Measurements from ENCODE around the gene HOXB7. TPM values are rescaled to one million over a fixed set of nuclear protein-coding genes. Genes with fewer than 3 reads are reported as not detected.
A peak's percentile ranks its signal among the peaks of the same experiment; 100 is the strongest.

Gene HOXB7
- polyA plus RNA-seq, 3 donors: not detected

DNA sequence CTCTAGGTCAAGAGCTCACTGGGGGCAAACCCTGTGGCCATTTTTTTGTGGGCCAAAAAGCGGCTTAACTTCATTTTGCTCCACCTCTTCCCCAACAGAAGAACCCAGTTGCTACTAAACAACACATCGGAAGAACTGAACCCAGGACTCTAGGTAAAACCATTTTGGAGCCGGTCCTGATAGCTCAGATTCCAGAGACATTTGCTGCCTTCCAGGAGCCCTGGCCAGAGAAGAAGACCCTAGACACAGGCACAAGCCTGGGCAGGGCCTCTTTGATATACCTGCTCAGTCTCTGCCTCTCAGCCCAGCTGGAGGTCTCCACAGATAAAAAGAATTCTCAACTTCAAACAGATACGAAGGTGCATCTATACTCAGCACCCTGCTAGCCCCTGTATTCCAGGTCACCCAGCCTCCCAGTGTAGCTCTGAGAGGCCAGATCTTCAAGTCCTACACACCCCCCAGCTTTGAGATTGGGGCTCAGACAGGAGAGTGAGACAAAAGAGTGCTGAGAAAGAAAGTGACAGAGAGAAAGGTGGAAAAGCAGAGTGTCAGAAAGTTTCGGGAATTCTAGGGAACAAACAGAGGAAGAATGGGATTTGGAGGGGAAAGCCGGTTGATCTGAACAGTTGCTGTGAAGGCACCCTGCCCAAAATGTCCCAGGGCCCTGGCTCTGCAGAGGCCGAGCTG is 21.9 kb upstream of the HOXB7 start:
- H4K20me1 ChIP-seq (ENCODE audit: insufficient read depth, low read length): no peaks in the 10 kb centered on the region
- peaks cover 0 to 13% of the 10 kb centered on the region in 2 donors for H3K9me3 ChIP-seq (replicated peaks in 1 of 2; ENCODE audit: control insufficient read depth in 1 of 2, insufficient read depth in 1 of 2, low read length in 2 of 2)
- intact Hi-C loops (cut with micrococcal nuclease): no loop called here
- H3K9me3 Mint-ChIP-seq: peaks cover 0 to 20% (median 11%) of the 10 kb centered on the region in 7 donors
- peak overlapping the region in 1 of 2 donors; percentile 76 for H3K4me3 Mint-ChIP-seq
- no peak for DNase-seq
- H3K79me2 ChIP-seq (ENCODE audit: insufficient read depth, low read length): no peaks in the 10 kb centered on the region
- TF ChIP-seq, protein P1, sequence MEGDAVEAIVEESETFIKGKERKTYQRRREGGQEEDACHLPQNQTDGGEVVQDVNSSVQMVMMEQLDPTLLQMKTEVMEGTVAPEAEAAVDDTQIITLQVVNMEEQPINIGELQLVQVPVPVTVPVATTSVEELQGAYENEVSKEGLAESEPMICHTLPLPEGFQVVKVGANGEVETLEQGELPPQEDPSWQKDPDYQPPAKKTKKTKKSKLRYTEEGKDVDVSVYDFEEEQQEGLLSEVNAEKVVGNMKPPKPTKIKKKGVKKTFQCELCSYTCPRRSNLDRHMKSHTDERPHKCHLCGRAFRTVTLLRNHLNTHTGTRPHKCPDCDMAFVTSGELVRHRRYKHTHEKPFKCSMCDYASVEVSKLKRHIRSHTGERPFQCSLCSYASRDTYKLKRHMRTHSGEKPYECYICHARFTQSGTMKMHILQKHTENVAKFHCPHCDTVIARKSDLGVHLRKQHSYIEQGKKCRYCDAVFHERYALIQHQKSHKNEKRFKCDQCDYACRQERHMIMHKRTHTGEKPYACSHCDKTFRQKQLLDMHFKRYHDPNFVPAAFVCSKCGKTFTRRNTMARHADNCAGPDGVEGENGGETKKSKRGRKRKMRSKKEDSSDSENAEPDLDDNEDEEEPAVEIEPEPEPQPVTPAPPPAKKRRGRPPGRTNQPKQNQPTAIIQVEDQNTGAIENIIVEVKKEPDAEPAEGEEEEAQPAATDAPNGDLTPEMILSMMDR (IDR thresholded peaks at IDR 0.05): no peak
- H3K36me3 ChIP-seq (replicated peaks in 1 of 2; ENCODE audit: control insufficient read depth in 1 of 2, insufficient read depth in 2 of 2, low read length in 2 of 2): no peaks in the 10 kb centered on the region
- peaks cover 92 to 99% (median 99%) of the 10 kb centered on the region in 3 donors for H3K27me3 Mint-ChIP-seq (ENCODE audit: low read depth in 3 of 3)
- no peak overlapping the region for H3K4me2 ChIP-seq (replicated peaks; ENCODE audit: extremely low read depth, low read length, poor library complexity, severe bottlenecking)
- no peak overlapping the region for H2AFZ ChIP-seq (ENCODE audit: insufficient read depth, low read depth, low read length, poor library complexity, severe bottlenecking)
- peaks cover 68 to 100% of the 10 kb centered on the region in 2 donors for H3K27me3 ChIP-seq (ENCODE audit: control insufficient read depth in 2 of 2, insufficient read depth in 2 of 2, low read length in 2 of 2)
- peaks cover 0 to 4% of the 10 kb centered on the region in 2 donors for H3K36me3 Mint-ChIP-seq
- H3K27ac ChIP-seq (ENCODE audit: low read depth in 1 of 2, low read length in 2 of 2): no peak overlapping the region
- no peaks in the 10 kb centered on the region for H3K4me1 ChIP-seq (ENCODE audit: control insufficient read depth in 1 of 2, insufficient read depth in 2 of 2, low read length in 2 of 2)
- no peak overlapping the region for H3K4me3 ChIP-seq (replicated peaks in 1 of 3; ENCODE audit: low read depth in 2 of 3, low read length in 3 of 3)
- H3K4me1 Mint-ChIP-seq: peaks cover 4% of the 10 kb centered on the region
- no peak overlapping the region for H3K27ac Mint-ChIP-seq
- H3K9ac ChIP-seq (ENCODE audit: insufficient read depth, low read length, poor library complexity, severe bottlenecking): no peak overlapping the region
- WGBS (ENCODE audit: insufficient coverage): 92% methylated on average over 5 of the region's 7 CpGs

DNA sequence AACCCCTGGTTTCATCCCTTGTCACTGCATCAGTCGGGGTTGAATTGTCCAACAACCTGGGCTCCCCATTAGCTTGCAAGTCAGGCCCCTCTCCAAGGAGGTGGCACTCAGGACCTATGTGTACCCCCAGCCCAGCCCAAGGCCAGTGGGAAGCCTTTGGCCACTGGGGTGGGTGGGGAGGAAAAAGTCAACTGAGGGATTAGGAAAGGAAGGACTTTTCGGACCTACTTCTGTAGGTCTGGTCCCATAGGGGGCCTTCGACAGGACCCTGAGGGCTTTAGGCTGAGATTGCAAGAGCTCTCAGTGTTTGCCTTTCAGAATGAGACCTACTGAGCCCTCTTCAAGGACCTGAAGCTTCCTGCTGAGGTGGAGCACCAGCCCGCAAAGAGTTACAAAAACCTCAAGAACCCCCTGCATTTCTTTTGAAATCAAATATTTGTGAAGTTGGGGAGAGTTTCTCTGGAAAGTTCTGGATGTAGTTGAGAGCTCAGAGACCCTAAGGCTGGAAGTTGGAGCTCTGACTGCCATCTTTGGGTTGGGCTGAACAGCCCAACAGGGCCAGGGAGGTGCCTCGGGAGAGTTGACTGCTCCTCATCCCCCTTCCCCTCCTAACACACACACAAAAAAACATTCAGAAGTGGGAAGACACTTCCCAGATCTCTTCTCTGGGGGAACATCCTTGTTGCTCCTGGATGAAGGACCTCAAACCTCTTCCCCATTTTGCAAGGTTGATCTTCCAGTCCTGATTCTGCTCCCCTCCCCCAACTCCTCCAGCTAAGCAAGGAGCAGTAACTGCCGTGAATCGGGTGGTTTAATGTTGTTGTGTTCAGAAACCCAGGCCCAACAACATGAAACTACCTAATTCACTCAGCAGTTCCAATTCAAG is 21.1 kb upstream of the HOXB7 start:
- Mint-ChIP-seq H3K27ac (peak overlapping the region in 1 of 7 donors; percentile 12), H3K4me3 (peak overlapping the region in 1 of 2 donors; percentile 76)
- intact Hi-C loops (cut with micrococcal nuclease): no loop called here

More for the DNA sequence above, 21.1 kb upstream of the HOXB7 start:
- TF ChIP-seq, protein P1 (IDR thresholded peaks at IDR 0.05): no peak
- no peak for DNase-seq
- Mint-ChIP-seq H3K36me3 (peaks cover 0 to 4% of the 10 kb centered on the region in 2 donors), H3K9me3 (peaks cover 0 to 20% (median 11%) of the 10 kb centered on the region in 7 donors), H3K4me1 (peaks cover 4% of the 10 kb centered on the region), H3K27me3 (ENCODE audit: low read depth in 3 of 3) (peaks cover 94 to 99% (median 99%) of the 10 kb centered on the region in 3 donors)
- H3K79me2 ChIP-seq (ENCODE audit: insufficient read depth, low read length): no peaks in the 10 kb centered on the region
- no peaks in the 10 kb centered on the region for H3K4me1 ChIP-seq (ENCODE audit: control insufficient read depth in 1 of 2, insufficient read depth in 2 of 2, low read length in 2 of 2)
- H2AFZ ChIP-seq (ENCODE audit: insufficient read depth, low read depth, low read length, poor library complexity, severe bottlenecking): no peak overlapping the region
- no peaks in the 10 kb centered on the region for H3K36me3 ChIP-seq (replicated peaks in 1 of 2; ENCODE audit: control insufficient read depth in 1 of 2, insufficient read depth in 2 of 2, low read length in 2 of 2)
- H3K4me3 ChIP-seq (replicated peaks in 1 of 3; ENCODE audit: low read depth in 2 of 3, low read length in 3 of 3): no peak overlapping the region
- H3K9me3 ChIP-seq (replicated peaks in 1 of 2; ENCODE audit: control insufficient read depth in 1 of 2, insufficient read depth in 1 of 2, low read length in 2 of 2): peaks cover 0 to 13% of the 10 kb centered on the region in 2 donors
- H3K9ac ChIP-seq (ENCODE audit: insufficient read depth, low read length, poor library complexity, severe bottlenecking): no peak overlapping the region
- H3K4me2 ChIP-seq (replicated peaks; ENCODE audit: extremely low read depth, low read length, poor library complexity, severe bottlenecking): no peak overlapping the region
- no peaks in the 10 kb centered on the region for H4K20me1 ChIP-seq (ENCODE audit: insufficient read depth, low read length)
- H3K27me3 ChIP-seq (ENCODE audit: control insufficient read depth in 2 of 2, insufficient read depth in 2 of 2, low read length in 2 of 2): peaks cover 68 to 100% of the 10 kb centered on the region in 2 donors
- no peak overlapping the region for H3K27ac ChIP-seq (ENCODE audit: low read depth in 1 of 2, low read length in 2 of 2)
- WGBS (ENCODE audit: insufficient coverage): 85% methylated on average over 4 of the region's 7 CpGs

Measured in CD14-positive monocyte (primary cell).